RPMI8226 (cell line): Measurements from ENCODE around the gene CTBP2.
A peak's percentile ranks its signal among the peaks of the same experiment; 100 is the strongest.

Experiments
- DNase-seq: peaks from one replicate; pipeline ENCODE4 v3.0.0-alpha.2; 2015

Gene CTBP2

GRCh38 chr10:125102246-125102645 is 58.1 kb downstream of the CTBP2 start:
- DNase-seq = no peak

DNA sequence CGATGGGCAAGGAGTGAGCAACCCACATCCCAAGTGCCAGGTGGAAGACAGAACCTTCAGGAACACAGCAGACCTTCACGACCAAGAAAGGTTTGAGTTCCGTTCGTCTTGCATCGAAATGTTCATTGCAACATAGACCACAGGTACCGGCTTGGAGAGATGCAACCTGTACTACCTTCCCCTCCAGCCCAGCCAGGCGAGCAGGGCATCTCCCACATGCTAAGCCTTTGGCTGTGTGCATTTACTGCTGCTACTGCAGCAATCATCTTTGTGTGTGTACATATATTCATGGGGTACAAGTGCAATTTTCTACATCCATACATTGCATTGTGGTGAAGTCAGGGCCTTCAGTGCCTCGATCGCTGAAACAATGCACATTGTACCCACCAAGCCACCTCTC is 58.8 kb downstream of the CTBP2 start:
- DNase-seq = no peak

GRCh38 chr10:125101049-125101448 is 59.3 kb downstream of the CTBP2 start:
- no peak for DNase-seq

- DNase-seq = no peak
Observed at GRCh38 chr10:125097409-125098070, 62.8 kb downstream of the CTBP2 start.

DNA sequence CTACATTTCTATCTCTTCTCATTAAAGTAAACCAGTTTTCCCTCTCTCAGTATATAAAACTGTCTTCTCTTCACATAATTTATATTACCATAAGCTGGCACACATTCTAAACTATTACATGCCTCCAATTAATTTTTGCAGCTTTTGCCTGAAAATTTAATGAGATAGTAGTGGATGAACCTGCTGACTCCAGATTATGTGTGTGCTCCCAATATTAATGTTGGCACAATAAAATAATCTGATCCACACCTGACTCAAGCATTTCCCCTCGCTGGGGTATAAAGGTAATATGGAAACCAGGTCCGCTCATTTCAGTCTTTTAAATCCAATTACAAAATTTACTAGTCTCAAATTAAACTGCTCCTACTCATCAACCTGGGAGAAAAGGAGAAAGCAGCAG is 63.4 kb downstream of the CTBP2 start:
- no peak for DNase-seq

DNA sequence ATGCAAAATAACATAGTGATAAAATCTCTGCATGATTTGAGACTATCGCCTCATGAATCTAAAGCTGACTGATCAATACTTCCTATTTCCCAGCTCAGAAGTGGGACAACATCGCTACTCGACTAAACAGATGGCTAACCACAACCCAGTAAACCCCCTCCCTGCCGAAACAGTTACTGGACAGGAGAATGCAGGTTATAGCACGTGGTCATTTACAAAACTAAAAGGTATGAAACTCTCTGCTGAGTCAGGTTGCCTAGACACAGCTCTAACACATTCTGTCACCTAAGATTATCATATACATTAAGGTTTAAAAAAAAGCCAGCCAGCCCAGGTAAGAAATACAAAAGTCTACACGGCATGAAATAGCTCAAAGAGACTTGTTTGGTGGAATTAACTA is 64.0 kb downstream of the CTBP2 start:
- peak; percentile 43 for DNase-seq

- no peak for DNase-seq
Observed at GRCh38 chr10:125095776-125096175, 64.6 kb downstream of the CTBP2 start.

GRCh38 chr10:125095228-125095627 is 65.1 kb downstream of the CTBP2 start:
- DNase-seq = no peak

DNA sequence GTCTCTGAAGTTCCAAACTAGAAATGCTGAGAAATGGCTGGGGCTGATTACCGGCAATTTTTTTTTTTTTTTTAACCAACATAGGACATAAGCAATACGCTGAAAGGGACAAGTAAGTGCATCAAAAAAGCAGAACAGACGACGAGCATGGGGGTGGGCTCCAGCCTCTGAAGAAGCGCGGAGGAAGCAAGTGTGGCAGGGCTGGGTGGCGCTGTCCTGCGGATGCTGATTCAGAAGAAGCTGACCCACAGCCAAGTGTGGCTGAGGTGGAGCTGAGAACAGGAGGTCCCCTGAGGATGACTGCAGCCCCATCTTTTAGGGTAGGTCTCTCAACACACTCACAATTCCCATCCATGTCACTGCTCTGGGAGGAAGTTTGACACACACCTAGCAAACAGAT is 65.6 kb downstream of the CTBP2 start:
- DNase-seq = no peak

GRCh38 chr10:125093974-125094705 is 66.2 kb downstream of the CTBP2 start:
- DNase-seq = no peak

GRCh38 chr10:125093199-125093973 is 67.0 kb downstream of the CTBP2 start:
- no peak for DNase-seq

- no peak for DNase-seq
Observed at GRCh38 chr10:125092564-125093031, 67.8 kb downstream of the CTBP2 start.

GRCh38 chr10:125091891-125092290 is 68.5 kb downstream of the CTBP2 start:
- no peak for DNase-seq

GRCh38 chr10:125089469-125089868 is 70.9 kb downstream of the CTBP2 start:
- DNase-seq = no peak

DNA sequence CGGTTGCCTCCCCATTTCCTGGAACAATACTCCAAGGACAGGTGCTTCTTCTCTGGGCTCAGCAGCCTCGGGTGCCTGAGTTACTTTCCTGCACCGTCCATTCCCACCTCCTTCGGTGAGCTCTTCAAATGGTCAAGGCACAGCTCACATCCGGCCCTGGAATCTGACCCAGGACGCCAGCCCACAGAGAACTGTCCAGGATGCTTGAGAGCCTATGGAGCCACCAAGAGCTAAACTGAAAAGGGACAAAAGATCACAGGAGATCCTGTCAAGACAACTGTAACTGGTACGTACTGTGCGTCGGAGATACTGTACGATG is 72.5 kb downstream of the CTBP2 start:
- no peak for DNase-seq

DNA sequence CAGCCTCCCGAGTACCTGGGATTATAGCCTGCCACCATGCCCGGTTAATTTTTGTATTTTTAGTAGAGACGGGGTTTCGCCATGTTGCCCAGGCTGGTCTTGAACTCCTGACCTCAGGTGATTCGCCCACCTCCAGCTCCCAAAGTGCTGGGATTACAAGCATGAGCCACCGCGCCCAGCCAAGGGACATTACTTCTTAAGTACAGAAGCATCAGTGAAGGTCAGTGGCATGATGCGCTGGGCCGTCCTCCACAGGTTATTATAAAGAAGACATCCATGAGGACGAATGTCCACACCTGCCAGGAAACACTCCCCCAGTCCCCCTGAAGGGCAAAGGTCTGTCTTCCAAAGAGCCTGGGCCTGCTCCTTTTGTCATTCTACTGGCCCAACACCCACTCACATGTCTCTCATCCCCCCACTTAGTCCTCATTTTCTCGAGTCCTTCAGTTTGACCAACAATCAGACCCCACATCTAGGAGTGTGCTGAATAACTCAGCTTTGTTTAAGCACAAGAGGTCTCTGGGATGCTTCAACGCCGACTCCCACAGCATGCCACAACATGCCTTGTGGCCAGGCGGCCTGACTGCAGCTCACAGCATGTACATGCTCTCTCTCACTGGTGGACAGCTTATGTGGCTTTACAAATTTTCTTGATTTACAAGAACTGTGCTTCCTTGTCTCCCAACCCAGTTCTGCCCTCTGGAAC is 73.0 kb downstream of the CTBP2 start:
- no peak for DNase-seq

DNA sequence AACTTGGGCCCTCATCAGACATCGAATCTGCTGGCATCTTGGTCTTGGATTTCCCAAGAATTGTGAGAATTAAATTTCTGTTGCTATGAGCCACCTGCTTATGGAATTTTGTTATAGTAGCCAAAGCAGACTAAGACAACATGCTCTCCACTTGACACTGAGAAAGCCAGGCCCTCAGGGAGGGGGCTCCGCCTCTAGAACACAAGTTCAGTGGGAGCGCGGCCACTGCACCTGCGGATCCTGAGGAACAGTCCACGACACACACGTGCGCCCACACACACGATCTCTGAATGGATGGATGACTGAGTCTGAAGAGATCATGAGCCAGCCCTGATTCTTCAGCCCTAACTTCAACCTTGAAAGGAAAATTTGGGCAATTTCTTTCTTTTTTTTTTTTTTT is 73.7 kb downstream of the CTBP2 start:
- no peak for DNase-seq

- no peak for DNase-seq
Observed at GRCh38 chr10:125085258-125086054, 74.9 kb downstream of the CTBP2 start.

- peak; percentile 79 for DNase-seq
Observed at GRCh38 chr10:125084614-125085257, 75.6 kb downstream of the CTBP2 start.

DNA sequence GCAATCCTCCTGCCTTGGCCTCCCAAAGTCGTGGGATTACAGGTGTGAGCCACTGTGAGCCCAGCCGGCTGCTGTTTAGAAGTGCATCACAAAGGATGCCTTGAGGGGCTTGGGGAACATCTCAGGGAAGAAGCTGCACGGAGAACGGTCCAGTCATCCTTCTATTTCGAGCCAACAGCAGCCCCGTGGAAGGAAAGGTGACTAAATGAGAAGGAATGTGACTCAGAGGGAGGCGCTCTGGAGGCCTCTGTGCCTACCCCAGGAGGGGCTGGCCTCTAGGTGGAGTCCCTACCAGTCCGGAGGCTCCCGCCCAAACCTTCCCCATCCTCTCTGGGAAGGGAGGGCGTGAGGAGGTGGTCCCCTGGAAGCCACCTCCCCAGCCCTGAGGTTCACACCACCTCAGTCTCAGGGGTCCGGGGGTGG is 76.2 kb downstream of the CTBP2 start:
- DNase-seq = peak; percentile 14

- no peak for DNase-seq
Observed at GRCh38 chr10:125083576-125083920, 76.8 kb downstream of the CTBP2 start.
